Neural cell (in vitro differentiated cells): ENCODE measurements around the gene FUT7. TPM values are rescaled to one million over a fixed set of nuclear protein-coding genes. Genes with fewer than 3 reads are reported as not detected.

Experiments
- H2AFZ ChIP-seq: fragments of 200-600, 300-800 bp; sonication (generic), shearing (Covaris generic); 2 replicates; pipeline ENCODE4 v1.6.0; 2014; ENCODE audit warnings: low read depth, mild to moderate bottlenecking, antibody characterized with exemption, low read length, moderate library complexity
- H3F3A ChIP-seq: fragments of 200-600 bp; shearing (Covaris generic); 2 replicates; pipeline ENCODE4 v1.6.1; 2016; ENCODE audit warnings: mild to moderate bottlenecking, moderate library complexity, mixed read lengths, antibody characterized with exemption, low read length; ENCODE audit not compliant: insufficient read depth, poor library complexity, severe bottlenecking
- H3K27ac ChIP-seq: fragments of 200-600, 300-800 bp; sonication (generic), shearing (Covaris generic); 2 replicates; pipeline ENCODE4 v1.5.1; 2014; ENCODE audit warnings: mild to moderate bottlenecking, low read length, moderate library complexity
- H3K27me3 ChIP-seq: fragments of 300-800, 200-600 bp; sonication (generic), shearing (Covaris generic); 2 replicates; pipeline ENCODE4 v1.6.0; 2014; ENCODE audit warnings: mild to moderate bottlenecking, low read depth, low read length, moderate library complexity; ENCODE audit not compliant: insufficient read depth
- H3K36me3 ChIP-seq: fragments of 300-800, 200-600 bp; sonication (generic), shearing (Covaris generic); 2 replicates; pipeline ENCODE4 v1.5.1; 2014; ENCODE audit warnings: mild to moderate bottlenecking, antibody characterized with exemption, low read length, moderate library complexity; ENCODE audit not compliant: insufficient read depth
- H3K4me2 ChIP-seq: fragments of 300-800, 200-600 bp; sonication (generic), shearing (Covaris generic); 2 replicates; pipeline ENCODE4 v1.6.0; 2014; ENCODE audit warnings: mild to moderate bottlenecking, low read length
- H3K4me3 ChIP-seq: fragments of 300-800, 200-600 bp; sonication (generic), shearing (Covaris generic); 2 replicates; pipeline ENCODE4 v1.5.1; 2014; ENCODE audit warnings: mild to moderate bottlenecking, low read length, moderate library complexity
- H3K79me2 ChIP-seq: fragments of 200-600 bp; shearing (Covaris generic); replicated peaks from 2 replicates; pipeline ENCODE4 v1.6.0; 2014; ENCODE audit warnings: mild to moderate bottlenecking, low read length, moderate library complexity; ENCODE audit not compliant: insufficient read depth
- H3K9ac ChIP-seq: fragments of 300-800, 200-600 bp; sonication (generic), shearing (Covaris generic); 2 replicates; pipeline ENCODE4 v1.6.1; 2016; ENCODE audit warnings: mild to moderate bottlenecking, low read length, mixed read lengths
- H3K9me2 ChIP-seq: fragments of 200-600 bp; shearing (Covaris generic); 2 replicates; pipeline ENCODE4 v1.6.1; 2016; ENCODE audit warnings: mild to moderate bottlenecking, low read length, mixed read lengths; ENCODE audit not compliant: insufficient read depth
- H3K9me3 ChIP-seq: fragments of 200-600, 300-800 bp; sonication (generic), shearing (Covaris generic); 2 replicates; pipeline ENCODE4 v1.6.1; 2016; ENCODE audit warnings: mild to moderate bottlenecking, mixed run types, low read length, moderate library complexity, mixed read lengths
- H4K20me1 ChIP-seq: fragments of 200-600 bp; shearing (Covaris generic); 2 replicates; pipeline ENCODE4 v1.6.1; 2016; ENCODE audit warnings: mild to moderate bottlenecking, mixed run types; ENCODE audit not compliant: insufficient read depth
- CTCF ChIP-seq: fragments of 450-650 bp; IDR thresholded peaks from 2 replicates; pipeline ENCODE4 v1.5.1; 2014; ENCODE audit warnings: antibody characterized with exemption, mild to moderate bottlenecking, moderate library complexity; ENCODE audit not compliant: poor library complexity, severe bottlenecking
- EP300 ChIP-seq: fragments of 450-650 bp; conservative IDR thresholded peaks from 2 replicates; pipeline ENCODE4 v1.6.1; 2014; ENCODE audit warnings: antibody characterized with exemption, mild to moderate bottlenecking, moderate library complexity; ENCODE audit not compliant: poor library complexity, severe bottlenecking
- EZH2 ChIP-seq: fragments of 200-600, 300-800 bp; shearing (Covaris generic), sonication (generic); IDR thresholded peaks from 2 replicates; pipeline ENCODE4 v1.6.1; 2014; ENCODE audit warnings: antibody characterized with exemption, low read length, borderline replicate concordance, mild to moderate bottlenecking; ENCODE audit not compliant: insufficient read depth, poor library complexity, severe bottlenecking
- MXI1 ChIP-seq: fragments of 450-650 bp; conservative IDR thresholded peaks from 2 replicates; pipeline ENCODE4 v1.6.1; 2014; ENCODE audit warnings: antibody characterized with exemption, mild to moderate bottlenecking; ENCODE audit not compliant: poor library complexity, severe bottlenecking
- POLR2AphosphoS5 ChIP-seq: IDR thresholded peaks from 2 replicates; pipeline ENCODE4 v1.6.1; 2012
- RAD21 ChIP-seq: fragments of 450-650 bp; conservative IDR thresholded peaks from 2 replicates; pipeline ENCODE4 v1.6.1; 2014; ENCODE audit warnings: antibody characterized with exemption, mild to moderate bottlenecking, moderate library complexity
- REST ChIP-seq: IDR thresholded peaks from 2 replicates; pipeline ENCODE4 v1.6.1; 2012; ENCODE audit warnings: borderline replicate concordance
- SMC3 ChIP-seq: fragments of 450-650 bp; conservative IDR thresholded peaks from 2 replicates; pipeline ENCODE4 v1.6.1; 2014; ENCODE audit warnings: antibody characterized with exemption, mild to moderate bottlenecking, moderate library complexity; ENCODE audit not compliant: poor library complexity
- TAF1 ChIP-seq: IDR thresholded peaks from 2 replicates; pipeline ENCODE4 v1.6.1; 2012; ENCODE audit warnings: low read depth
- polyA plus RNA-seq: library from polyadenylated mRNA; depleted of rRNA; stranded (reverse); fragments of >200 nt; gene quantifications from 2 replicates; pipeline ENCODE4 v1.2.3, GENCODE V29; 2014

Gene FUT7
- polyA plus RNA-seq, 1 donor from 2014 or later: 0.69 TPM

GRCh38 chr9:137037483-137037882 lies 5.6 kb upstream of the FUT7 start:
- Histone ChIP-seq H3K4me2 (no peak overlapping the region), H3K9me3 (no peaks in the 10 kb centered on the region), H3K4me3 (no peak overlapping the region), H3K27me3 (no peaks in the 10 kb centered on the region), H3K27ac (no peak overlapping the region), H3K9me2 (no peaks in the 10 kb centered on the region), H3K36me3 (no peaks in the 10 kb centered on the region), H3K79me2 (no peaks in the 10 kb centered on the region), H3F3A (no peaks in the 10 kb centered on the region), H4K20me1 (no peaks in the 10 kb centered on the region), H3K9ac (no peak overlapping the region), H2AFZ (no peak overlapping the region)
- TF ChIP-seq REST (no peak), EZH2 (no peak)

DNA sequence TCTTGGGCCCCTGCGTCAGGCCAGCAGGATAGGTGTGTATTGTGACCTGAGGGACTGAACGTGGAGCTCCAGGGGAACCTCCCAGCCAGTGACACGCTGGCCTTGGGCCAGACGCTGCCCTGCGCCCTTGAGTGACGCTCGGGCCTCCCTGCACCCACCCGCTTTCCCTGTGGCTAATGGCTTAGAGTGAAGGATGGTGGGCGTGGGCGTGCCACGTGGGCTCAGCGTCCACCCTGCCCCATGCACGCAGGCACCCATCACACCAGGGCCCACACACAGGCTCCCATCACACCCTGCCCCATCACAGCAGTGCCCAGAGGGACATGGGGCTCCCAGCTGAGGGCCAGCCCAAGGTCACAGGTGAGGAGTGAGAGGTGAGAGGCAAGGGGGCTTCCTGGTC lies 5.1 kb upstream of the FUT7 start:
- H4K20me1 ChIP-seq: no peaks in the 10 kb centered on the region
- H3K79me2 ChIP-seq: no peaks in the 10 kb centered on the region
- H3K36me3 ChIP-seq: no peaks in the 10 kb centered on the region
- H2AFZ ChIP-seq: no peak overlapping the region
- TF ChIP-seq RAD21 (no peak), MXI1 (no peak), EZH2 (no peak), SMC3 (no peak), POLR2AphosphoS5 (no peak), TAF1 (no peak), REST (no peak), EP300 (no peak), CTCF (no peak)
- no peak overlapping the region for H3K27ac ChIP-seq
- H3K9me2 ChIP-seq: no peaks in the 10 kb centered on the region
- H3K27me3 ChIP-seq: no peaks in the 10 kb centered on the region
- no peak overlapping the region for H3K4me2 ChIP-seq
- no peaks in the 10 kb centered on the region for H3F3A ChIP-seq
- H3K4me3 ChIP-seq: no peak overlapping the region
- H3K9ac ChIP-seq: no peak overlapping the region
- H3K9me3 ChIP-seq: no peaks in the 10 kb centered on the region
